ENCODE measurements around the gene LNP1.

The LNP1 gene

DNA sequence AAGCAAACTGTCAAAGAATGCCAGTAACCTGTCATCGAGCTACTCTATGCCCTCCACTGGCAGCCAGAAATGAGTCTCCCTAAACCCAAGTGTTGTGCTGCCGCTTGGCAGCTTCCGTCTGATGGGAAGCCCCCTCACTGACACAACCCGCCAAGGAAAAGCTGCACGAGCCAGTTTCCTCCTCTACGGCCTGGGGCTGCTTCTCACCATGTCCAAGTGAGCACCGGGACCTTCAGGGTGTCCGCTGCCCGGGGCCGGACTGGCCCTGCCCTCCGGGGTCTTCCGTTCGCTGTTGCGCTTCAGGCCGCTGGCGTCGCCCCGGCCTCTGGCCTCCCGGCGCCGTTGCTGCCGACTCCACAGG, 940 bp upstream of the LNP1 start:
- no peak for DNase-seq

DNA sequence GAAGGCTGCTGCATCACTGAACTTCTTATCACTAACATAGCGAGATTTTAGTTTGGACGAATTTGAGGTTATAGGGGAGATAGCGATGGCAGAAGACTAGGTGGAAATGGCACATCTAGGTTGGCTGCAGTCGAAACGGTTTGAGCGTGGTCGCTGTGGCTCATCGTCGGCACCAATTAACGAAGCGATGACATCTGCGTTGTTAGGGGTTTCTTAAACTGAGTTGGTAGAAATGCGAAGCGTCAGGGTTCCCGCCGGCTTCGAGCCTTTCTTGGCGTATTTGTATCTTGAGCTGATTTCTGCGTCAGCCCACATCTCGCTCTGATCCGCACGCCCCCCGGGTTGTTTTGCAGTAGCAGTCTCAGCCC, 319 bp downstream of the LNP1 start:
- peak; percentile 31 for DNase-seq

DNA sequence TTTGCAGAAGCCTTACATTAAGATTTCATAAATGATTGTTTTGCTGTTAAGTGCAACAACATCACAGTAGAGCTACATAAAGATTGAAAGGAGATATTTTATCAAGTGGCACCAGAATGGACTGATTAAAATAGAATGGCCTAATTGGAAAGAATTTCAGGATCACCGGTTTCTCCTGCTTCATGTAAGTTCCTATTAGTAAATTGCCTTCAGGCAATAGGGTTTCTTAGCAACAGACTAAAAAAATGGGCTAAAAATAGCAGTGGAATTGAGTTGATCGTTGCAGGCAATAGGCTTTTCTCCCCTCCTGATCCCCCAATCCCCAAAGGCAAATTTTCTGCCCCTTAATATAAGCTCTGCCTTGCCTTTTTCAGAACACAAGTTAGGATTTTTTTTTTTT, 917 bp downstream of the LNP1 start:
- DNase-seq = no peak

DNA sequence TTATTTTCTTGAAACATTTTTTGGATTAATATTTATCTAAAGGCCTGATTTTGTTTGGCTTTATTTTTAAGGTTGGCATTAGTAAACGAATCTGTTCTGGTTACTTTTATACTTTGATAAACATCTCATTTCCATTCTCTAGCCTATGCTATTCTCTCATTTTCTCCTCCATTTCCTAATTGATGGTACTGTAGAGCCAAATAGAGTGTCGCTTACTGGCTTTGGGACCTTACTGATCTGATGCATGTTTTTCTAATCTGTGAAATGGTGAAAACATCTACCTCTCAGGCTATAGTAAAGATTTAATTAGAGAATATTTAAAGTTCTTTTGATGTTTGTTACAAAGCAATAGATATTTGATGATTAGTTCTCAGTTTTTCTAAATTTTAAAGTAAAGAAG, 1.6 kb downstream of the LNP1 start:
- DNase-seq = no peak

DNA sequence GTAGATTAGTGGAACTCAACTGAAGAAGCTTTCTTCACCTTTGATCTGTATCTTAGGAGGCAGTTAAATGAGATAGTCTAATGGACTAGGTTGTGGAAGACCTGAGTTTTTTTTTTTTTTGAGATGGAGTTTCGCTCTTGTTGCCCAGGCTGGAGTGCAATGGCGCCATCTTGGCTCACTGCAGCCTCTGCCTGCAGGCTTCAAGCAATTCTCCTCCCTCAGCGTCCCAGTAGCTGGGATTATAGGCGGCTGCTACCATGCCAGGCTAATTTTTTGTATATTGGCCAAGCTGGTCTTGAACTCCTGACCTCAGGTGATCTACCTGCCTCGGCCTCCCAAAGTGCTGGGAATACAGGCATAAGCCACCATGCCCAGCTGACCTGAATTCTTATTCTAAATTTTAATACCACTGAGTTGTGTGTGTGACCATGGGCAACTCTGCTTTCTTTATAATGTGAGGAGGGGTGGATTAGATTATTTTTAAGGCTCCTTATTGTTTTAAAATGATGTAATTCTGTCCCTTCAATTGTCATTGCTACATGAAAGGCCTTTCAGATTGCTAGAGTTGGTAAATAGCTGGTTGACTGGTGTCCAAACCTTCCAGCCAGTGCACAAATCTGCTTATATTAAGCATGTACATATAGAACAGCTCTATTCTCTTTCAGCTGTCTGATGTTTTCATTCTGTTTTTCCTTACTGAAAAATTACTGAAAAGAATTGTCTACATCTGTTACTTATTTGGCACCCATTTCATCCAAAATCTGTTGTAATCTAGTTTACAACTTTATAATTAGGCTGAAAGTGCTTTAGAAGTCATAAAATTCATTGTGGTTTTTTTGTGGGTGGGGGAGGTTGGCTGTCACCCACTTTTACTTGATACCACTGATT, 2.3 kb downstream of the LNP1 start:
- no peak for DNase-seq

DNA sequence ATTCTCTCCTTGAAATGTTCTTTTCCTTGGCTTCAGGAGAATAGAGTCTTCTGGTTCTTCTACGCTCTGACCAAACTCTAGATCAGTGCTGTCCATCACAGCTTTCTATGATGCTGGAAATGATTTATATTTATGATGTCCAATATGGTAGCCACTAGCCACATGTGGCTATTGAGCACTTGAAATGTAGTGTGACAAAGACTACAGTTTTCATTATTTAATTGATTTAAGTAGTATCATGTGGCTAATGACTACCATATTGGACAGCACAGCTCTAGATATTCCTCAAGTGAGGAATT, 2.9 kb downstream of the LNP1 start:
- no peak for DNase-seq

DNA sequence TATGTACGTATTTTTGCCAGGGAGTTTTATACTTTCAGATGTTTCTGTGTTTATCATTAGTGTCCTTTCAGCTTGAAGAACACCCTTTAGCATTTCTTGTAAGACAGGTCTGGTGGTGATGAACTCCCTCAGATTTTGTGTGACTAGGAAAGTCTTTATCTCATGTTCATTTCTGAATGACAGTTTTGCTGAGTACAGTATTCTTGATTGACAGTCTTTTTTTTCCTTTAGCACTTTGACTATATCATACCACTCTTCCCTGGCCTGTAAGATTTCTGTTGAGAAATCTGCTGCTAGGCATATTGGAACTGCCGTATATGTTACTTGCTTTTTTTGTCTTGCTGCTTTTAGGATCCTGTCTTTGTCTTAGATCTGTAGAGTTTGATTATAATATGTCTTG, 5.8 kb downstream of the LNP1 start:
- no peak for DNase-seq

DNA sequence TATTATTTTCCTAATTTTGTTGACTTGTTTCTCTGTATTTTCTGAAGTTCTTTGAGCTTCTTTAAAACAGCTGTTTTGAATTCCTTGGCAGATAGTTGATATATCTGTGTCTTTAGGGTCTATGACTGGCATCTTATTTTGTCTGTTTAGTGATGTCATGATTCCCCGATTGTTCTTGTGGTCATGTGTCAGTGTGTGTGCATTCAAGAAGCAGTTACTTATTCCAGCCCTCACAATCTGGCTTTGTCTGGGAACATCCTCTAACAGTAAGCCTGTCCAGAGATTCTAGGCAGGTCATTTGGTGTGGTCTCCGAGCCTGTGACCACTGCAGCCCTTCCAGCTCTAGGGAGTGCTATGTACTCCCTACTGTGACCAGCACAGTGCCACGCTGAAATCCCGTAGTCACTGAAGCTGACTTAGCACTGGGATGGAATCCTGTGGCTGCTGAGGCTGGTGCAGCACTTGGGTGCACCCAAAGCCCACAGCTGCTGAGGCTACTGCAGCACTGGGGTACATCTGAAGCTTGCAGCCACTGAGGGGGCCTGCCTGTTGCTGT, 6.7 kb downstream of the LNP1 start:
- DNase-seq = no peak

DNA sequence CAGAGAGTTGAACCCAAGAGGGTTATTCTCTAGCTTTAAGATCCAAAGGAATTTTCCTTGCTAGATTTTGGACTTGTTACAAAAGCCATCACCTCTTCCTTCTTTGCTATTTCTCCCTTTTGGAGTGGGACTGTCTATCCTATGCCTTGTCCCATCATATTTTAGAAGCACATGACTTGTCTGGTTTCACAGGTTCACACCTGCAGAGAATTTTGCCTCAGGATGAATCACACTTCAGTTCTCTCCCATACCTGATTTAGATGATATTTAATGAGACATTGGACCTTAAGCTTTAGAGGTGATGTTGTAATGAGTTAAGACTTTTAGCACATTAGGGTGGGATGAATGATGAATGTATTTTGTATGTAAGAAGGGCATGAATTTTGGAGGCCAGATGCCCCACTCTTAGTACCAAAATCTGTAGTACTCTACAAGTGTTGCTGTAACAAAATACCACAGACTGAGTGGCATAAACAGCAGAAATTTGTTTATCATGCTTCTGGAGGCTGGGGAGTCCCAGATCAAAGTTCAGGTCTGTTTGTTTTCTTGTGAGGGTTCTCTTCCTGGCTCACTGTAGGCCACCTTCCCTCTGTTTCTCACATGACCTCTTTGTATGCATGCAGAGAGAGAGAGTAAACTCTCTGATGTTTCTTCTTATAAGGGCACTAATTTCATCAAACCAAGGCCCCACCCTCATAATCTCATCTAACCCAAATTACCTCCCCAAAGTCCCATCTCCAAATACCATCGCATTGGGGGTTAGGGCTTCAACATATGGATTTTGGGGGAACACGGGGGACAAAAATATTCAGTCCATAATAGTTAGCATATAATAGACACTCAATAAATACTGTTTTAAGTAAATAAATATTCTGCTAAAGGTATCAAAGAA, 10.0 kb downstream of the LNP1 start:
- no peak for DNase-seq

DNA sequence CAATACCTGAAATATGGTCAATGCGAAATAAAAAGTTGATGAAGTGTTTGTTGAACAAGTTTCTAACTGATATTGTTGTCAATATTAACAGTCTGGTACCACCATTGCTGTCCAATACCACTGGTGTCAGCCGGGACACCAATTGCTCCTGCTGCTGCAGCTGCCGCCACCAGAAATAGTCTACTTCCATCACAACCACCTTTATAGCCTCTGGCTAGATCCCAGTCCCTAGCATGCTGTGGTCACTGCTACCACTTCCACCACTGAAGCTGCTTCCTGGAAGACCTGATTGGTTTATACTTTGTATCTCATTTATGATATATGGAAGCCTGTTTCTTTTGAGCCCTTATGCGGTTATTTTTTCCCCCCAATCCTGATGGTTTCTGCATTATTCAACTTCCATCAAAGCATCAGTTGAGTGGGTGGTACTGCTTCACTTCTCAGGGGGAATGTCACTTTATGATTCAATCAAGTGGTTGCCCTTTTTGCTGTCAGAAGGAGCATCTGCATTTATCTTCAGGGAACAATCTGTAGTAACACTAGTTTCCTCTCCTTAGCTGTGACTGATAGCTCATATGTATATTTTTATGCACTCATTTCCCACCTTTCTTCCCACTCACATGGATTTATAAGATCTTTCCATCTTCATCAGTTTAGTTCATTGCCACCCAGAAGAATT, 11.7 kb downstream of the LNP1 start:
- DNase-seq = no peak

DNA sequence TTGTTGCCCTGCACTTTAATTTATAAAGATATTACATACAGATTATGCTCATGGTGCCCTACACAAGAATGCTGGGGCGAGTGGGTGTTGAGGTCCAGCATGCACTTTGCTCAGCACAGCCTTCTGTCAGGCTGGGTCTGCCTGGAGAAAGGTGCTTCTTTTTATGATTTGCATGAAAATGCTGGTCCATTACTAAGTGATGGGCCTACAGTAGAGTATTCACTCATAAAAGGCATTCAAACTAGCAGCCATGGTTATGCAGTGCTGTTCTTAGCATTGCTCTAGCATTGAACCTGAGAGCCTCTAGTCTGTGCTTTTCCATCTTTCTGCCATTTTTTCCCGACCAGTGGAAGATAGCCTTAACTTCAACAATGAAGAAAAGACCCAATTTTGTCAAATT, 12.3 kb downstream of the LNP1 start:
- DNase-seq = no peak

DNA sequence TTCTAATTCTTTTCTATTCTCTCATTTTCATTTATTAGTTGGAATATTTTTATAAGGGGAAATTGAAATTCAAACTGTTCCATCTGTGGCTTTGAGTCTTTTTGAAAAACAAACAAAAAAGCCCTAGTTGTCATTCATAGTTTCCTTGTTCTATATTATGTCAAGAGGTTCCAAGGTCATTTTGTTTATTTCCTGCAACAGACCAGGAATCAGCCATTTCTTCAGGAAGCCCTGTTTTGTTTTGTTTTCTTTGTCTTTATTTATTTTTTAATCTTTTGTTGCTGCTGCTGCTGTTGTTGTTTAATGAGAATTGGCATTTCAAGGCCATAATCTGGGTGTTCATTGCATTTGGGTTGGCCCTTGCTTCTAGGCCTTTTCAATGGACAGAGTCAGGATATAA, 14.8 kb downstream of the LNP1 start:
- no peak for DNase-seq

DNA sequence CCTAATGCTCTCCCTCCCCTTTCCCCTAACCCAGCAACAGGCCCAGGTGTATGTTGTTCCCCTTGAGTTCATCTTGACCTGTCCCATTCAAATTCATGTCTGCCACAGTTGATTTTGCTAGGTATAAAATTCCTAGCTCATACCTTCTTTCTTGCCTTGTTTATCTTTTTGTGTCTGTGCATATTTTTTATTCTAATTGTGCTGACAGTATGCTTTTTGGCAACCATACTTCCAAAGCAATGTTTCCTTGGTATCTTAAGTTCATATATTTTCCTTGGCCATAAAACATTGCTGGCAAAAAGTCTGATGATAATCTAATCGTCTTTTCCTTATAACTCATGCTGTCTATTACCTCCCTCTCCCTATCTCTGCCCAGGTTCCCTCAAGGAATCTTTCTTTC, 15.5 kb downstream of the LNP1 start:
- DNase-seq = no peak

DNA sequence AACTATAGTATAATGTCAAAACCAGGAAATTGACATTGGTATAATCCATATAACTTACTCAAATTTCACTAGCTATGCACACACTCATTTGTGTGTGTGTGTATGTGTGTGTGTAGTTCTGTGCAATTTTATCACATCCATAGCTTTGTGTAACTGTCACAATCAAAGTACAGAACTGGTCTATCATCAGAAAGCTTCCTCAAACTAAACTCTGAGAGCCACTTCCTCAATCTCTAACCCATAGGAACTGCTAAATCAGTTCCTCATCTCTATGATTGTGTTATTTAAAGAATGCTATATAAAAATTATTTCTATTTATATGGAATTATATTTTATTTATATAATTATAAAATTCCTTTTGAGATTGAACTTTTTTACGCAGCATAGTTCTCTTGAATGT, 18.1 kb downstream of the LNP1 start:
- no peak for DNase-seq

DNA sequence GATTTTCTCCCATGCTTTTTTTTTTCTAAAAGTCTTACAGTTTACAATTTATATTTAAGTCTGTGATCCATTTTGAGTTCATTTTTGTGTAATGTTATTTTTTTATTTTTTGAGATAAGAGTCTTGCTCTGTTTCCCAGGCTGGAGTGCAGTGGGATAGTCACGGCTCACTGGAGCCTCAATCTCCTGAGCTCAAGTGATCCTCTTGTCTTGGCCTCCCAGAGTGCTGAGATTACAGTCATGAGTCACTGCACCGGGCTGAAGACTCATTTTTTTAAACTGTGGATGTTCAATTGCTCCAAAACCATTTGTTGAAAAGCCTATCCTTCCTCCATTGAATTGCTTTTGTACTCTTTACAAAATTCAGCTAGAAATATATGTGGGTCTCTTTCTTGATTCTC, 19.5 kb downstream of the LNP1 start:
- no peak for DNase-seq

DNA sequence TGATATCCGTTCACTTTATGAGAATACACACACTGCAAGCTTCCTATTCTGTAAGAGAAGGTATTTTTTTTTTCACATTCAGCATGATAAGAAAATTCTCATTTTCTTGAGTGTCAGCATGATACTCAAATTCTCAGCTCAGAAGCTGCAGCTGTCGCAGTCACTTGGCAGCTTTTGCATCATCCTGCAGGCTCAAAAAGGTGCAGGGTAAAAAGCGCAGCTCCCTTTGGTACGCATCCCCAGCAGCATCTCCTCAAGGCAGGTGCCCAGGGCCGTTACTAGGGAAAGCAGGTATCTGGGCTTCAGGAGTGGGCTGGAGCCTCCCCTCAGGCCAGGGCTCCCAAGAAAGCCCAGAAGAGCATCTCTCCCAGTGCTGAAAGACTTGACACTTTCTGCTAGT, 22.3 kb downstream of the LNP1 start:
- no peak for DNase-seq

DNA sequence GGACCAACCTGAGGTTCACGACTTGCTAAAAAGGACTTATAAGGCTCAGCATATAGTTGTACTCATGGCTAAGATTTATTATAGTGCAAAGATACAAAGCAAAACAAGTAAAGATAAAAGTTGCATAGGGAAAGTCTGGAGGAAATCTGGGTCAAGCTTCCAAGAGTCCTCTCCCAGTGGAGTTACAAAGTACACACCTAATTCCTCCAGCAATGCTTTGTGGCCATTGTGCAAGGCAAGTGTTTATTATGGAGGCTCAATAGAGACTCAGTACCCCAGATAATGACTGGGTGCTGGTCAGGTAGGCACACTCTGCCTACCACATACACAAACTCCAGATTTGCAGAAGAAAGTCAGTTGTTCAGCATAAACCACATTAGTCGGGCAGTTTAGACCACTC, 22.9 kb downstream of the LNP1 start:
- no peak for DNase-seq

DNA sequence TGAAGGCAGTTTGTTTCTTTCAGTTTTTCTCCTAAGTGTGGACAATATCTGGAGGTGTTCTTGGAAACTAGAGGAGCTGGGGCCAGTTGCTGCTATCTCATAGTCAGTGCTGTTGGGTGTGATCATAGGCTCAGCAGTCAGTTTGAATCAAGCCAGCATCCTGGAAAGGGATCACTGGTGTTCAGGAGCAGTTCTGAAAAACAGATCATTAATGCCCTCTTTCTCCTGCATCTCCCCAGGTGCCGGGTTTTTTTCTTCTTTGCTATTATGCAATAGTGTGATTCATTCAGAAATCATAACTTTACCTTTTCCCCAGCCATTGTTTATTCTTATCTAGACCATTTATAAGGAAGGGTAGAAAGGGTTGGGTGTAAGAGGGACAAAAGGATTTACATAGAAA, 24.0 kb downstream of the LNP1 start:
- no peak for DNase-seq

DNA sequence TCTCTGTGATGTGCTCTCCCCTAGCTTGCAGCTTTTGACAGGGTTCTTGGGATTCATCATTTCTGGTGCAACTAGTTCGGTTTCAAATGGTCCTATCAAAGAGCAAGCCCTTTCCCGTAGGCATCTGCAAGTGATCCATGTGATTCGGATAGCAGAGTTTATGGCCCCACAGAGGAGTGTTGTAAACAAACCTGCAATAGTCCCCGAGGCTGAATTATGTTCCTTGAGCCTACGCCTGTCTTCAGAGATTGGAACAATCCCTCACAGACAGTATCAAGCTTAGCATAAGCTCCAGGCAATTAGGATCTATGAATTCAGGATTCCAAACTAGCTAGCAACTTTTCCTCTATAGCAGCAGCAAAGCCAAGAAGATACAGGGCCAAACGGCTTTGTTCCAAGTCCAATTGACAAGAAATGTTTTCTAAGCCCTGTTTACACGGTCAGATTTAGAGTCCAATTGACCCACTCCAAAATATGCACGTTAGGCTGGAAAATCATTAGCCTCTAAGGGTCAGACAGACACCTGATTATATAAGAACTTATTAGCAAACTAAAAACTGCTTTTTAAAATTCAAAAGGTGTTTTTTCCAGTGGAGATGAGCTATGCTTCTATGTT, 24.8 kb downstream of the LNP1 start:
- no peak for DNase-seq

DNA sequence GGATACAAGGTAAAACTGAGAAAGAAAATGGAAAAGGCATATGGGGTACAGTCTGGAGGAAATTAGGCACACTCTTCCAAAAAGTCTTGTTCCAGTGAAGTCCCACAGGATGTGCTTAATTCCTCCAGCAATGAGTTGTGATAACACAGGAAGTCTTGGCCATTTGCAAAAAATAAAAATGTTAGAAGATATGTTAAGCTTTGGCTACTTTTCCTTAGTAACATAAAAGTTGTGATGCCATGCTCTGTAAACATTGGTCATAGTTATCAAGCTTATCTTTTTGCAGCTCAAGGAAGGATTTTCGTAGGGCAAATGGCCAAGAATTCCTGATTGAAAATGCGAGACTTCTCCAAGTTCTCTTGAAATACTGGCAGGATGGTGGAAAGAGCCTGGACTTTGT, 26.4 kb downstream of the LNP1 start:
- DNase-seq = no peak

DNA sequence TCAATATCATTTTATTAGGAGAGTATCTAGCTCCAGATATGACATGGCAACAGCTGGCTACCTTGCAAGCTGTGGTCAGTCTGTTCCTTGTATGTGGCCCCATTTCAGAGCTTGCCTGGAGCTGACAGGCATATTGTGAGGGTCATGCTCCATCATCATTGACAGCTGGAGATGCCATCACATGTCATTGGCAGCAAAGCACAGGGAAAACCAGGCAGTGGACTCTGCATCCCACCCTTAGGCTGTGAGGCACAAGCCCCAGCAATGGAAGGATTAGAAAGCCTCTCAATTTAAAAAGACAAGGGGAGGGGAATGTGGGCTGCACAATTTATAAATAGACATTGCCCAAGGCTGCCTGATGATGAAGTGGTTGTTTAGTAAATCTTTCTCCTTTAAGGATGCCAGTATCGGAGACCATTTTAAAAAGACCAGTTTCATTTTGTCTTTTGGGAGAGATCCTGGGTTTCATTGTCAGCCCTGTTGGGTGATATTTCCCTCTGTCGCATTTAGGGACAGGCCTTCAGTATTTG, 27.9 kb downstream of the LNP1 start:
- DNase-seq = no peak

DNA sequence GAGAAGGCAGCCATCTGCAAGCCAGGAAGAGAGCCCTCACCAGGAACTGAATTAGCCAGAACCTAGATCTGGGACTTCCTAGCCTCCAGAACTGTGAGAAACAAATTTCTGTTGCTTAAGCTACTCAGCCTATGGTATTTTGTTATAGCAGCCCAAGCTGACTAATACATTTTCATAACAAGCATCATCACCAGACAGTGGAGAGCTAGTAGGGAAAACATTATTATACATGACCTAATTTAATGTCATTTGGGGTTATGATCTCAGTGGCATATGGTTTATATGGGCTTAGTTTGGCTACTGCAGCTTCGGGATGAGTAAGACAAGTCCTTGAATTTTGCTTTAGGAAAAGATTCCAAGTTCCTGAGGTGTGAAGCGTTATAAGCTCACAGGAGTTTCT, 35.6 kb downstream of the LNP1 start:
- no peak for DNase-seq
